ENCODE measurements around the gene TWF1. TPM values are rescaled to one million over a fixed set of nuclear protein-coding genes. Genes with fewer than 3 reads are reported as not detected.

Gene TWF1
- total and polyA plus RNA-seq, 2 experiments from 2014 or later = 31.3 to 52.1 TPM

DNA sequence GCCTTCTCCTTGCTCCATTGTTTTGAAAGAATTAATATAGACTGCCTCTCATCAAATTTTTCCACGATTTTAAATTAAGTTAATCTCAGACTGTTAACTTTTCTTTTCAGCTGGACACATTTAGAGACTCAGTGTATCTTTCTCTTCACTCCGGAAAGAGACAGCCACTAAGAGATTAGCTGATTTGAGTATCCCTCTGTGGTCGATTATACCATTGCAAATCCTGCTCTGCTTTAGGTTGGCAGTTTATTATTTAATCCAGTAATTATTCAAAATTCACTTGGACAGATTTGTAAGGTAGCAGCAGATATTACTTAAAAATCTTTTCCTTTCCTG lies 588 bp upstream of the TWF1 start:
- peaks cover 28% of the 10 kb centered on the region for H3K79me2 ChIP-seq (replicated peaks; ENCODE audit: insufficient read depth)

More for the DNA sequence above, 588 bp upstream of the TWF1 start:
- H2AFZ ChIP-seq = peak overlapping the region; percentile 93; the same call in 1 of the 2 replicates
- H4K20me1 ChIP-seq (replicated peaks; ENCODE audit: insufficient read depth) = no peaks in the 10 kb centered on the region
- H3K4me1 ChIP-seq (ENCODE audit: insufficient read depth) = peaks cover 5% of the 10 kb centered on the region; the same call in 1 of the 2 replicates
- Mint-ChIP-seq H3K36me3 (ENCODE audit: low read depth) (peaks cover 8% of the 10 kb centered on the region), H3K9me3 (no peaks in the 10 kb centered on the region; the same call in 2 of the 3 replicates), H3K27ac (peak overlapping the region; percentile 100), H3K4me3 (peak overlapping the region; percentile 99), H3K4me1 (peaks cover 9% of the 10 kb centered on the region; the same call in 2 of the 3 replicates), H3K27me3 (ENCODE audit: insufficient read depth, low read depth, poor library complexity) (peaks cover 4% of the 10 kb centered on the region)
- ATAC-seq = no peak
- peak overlapping the region; percentile 87 for H3K4me2 ChIP-seq
- H3K9me2 ChIP-seq (ENCODE audit: insufficient read depth) = no peaks in the 10 kb centered on the region
- TF ChIP-seq JUNB (IDR thresholded peaks at IDR 0.05; ENCODE audit: unreplicated experiment) (no peak), ZNF114 (CRISPR knock-in tag; IDR thresholded peaks at IDR 0.05) (no peak), STAT1 (IDR thresholded peaks at IDR 0.05; ENCODE audit: unreplicated experiment) (no peak), EZH2phosphoT487 (IDR thresholded peaks at IDR 0.05; ENCODE audit: unreplicated experiment) (no peak), NANOG (IDR thresholded peaks at IDR 0.05; ENCODE audit: borderline replicate concordance) (no peak), EZH2 (IDR thresholded peaks at IDR 0.05; ENCODE audit: low read depth, unreplicated experiment) (no peak), POLR2AphosphoS5 (IDR thresholded peaks at IDR 0.05; ENCODE audit: low read depth) (no peak), CREB1 (CRISPR knock-in tag; IDR thresholded peaks at IDR 0.05; ENCODE audit: low read depth) (no peak), ZNF331 (CRISPR knock-in tag; IDR thresholded peaks at IDR 0.05; ENCODE audit: low read depth) (no peak)
- TF ChIP-seq, protein P1, sequence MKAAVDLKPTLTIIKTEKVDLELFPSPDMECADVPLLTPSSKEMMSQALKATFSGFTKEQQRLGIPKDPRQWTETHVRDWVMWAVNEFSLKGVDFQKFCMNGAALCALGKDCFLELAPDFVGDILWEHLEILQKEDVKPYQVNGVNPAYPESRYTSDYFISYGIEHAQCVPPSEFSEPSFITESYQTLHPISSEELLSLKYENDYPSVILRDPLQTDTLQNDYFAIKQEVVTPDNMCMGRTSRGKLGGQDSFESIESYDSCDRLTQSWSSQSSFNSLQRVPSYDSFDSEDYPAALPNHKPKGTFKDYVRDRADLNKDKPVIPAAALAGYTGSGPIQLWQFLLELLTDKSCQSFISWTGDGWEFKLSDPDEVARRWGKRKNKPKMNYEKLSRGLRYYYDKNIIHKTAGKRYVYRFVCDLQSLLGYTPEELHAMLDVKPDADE (IDR thresholded peaks at IDR 0.05) = no peak
- TF ChIP-seq, protein P2, sequence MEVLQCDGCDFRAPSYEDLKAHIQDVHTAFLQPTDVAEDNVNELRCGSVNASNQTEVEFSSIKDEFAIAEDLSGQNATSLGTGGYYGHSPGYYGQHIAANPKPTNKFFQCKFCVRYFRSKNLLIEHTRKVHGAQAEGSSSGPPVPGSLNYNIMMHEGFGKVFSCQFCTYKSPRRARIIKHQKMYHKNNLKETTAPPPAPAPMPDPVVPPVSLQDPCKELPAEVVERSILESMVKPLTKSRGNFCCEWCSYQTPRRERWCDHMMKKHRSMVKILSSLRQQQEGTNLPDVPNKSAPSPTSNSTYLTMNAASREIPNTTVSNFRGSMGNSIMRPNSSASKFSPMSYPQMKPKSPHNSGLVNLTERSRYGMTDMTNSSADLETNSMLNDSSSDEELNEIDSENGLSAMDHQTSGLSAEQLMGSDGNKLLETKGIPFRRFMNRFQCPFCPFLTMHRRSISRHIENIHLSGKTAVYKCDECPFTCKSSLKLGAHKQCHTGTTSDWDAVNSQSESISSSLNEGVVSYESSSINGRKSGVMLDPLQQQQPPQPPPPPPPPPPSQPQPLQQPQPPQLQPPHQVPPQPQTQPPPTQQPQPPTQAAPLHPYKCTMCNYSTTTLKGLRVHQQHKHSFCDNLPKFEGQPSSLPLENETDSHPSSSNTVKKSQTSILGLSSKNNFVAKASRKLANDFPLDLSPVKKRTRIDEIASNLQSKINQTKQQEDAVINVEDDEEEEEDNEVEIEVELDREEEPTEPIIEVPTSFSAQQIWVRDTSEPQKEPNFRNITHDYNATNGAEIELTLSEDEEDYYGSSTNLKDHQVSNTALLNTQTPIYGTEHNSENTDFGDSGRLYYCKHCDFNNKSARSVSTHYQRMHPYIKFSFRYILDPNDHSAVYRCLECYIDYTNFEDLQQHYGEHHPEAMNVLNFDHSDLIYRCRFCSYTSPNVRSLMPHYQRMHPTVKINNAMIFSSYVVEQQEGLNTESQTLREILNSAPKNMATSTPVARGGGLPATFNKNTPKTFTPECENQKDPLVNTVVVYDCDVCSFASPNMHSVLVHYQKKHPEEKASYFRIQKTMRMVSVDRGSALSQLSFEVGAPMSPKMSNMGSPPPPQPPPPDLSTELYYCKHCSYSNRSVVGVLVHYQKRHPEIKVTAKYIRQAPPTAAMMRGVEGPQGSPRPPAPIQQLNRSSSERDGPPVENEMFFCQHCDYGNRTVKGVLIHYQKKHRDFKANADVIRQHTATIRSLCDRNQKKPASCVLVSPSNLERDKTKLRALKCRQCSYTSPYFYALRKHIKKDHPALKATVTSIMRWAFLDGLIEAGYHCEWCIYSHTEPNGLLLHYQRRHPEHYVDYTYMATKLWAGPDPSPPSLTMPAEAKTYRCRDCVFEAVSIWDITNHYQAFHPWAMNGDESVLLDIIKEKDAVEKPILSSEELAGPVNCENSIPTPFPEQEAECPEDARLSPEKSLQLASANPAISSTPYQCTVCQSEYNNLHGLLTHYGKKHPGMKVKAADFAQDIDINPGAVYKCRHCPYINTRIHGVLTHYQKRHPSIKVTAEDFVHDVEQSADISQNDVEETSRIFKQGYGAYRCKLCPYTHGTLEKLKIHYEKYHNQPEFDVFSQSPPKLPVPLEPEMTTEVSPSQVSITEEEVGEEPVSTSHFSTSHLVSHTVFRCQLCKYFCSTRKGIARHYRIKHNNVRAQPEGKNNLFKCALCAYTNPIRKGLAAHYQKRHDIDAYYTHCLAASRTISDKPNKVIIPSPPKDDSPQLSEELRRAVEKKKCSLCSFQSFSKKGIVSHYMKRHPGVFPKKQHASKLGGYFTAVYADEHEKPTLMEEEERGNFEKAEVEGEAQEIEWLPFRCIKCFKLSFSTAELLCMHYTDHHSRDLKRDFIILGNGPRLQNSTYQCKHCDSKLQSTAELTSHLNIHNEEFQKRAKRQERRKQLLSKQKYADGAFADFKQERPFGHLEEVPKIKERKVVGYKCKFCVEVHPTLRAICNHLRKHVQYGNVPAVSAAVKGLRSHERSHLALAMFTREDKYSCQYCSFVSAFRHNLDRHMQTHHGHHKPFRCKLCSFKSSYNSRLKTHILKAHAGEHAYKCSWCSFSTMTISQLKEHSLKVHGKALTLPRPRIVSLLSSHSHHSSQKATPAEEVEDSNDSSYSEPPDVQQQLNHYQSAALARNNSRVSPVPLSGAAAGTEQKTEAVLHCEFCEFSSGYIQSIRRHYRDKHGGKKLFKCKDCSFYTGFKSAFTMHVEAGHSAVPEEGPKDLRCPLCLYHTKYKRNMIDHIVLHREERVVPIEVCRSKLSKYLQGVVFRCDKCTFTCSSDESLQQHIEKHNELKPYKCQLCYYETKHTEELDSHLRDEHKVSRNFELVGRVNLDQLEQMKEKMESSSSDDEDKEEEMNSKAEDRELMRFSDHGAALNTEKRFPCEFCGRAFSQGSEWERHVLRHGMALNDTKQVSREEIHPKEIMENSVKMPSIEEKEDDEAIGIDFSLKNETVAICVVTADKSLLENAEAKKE (CRISPR knock-in tag; IDR thresholded peaks at IDR 0.05) = no peak
- TF ChIP-seq, protein P3, sequence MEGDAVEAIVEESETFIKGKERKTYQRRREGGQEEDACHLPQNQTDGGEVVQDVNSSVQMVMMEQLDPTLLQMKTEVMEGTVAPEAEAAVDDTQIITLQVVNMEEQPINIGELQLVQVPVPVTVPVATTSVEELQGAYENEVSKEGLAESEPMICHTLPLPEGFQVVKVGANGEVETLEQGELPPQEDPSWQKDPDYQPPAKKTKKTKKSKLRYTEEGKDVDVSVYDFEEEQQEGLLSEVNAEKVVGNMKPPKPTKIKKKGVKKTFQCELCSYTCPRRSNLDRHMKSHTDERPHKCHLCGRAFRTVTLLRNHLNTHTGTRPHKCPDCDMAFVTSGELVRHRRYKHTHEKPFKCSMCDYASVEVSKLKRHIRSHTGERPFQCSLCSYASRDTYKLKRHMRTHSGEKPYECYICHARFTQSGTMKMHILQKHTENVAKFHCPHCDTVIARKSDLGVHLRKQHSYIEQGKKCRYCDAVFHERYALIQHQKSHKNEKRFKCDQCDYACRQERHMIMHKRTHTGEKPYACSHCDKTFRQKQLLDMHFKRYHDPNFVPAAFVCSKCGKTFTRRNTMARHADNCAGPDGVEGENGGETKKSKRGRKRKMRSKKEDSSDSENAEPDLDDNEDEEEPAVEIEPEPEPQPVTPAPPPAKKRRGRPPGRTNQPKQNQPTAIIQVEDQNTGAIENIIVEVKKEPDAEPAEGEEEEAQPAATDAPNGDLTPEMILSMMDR (conservative IDR thresholded peaks at IDR 0.05; ENCODE audit: low read depth in 2 of 2) = no peak
- TF ChIP-seq, protein P4, sequence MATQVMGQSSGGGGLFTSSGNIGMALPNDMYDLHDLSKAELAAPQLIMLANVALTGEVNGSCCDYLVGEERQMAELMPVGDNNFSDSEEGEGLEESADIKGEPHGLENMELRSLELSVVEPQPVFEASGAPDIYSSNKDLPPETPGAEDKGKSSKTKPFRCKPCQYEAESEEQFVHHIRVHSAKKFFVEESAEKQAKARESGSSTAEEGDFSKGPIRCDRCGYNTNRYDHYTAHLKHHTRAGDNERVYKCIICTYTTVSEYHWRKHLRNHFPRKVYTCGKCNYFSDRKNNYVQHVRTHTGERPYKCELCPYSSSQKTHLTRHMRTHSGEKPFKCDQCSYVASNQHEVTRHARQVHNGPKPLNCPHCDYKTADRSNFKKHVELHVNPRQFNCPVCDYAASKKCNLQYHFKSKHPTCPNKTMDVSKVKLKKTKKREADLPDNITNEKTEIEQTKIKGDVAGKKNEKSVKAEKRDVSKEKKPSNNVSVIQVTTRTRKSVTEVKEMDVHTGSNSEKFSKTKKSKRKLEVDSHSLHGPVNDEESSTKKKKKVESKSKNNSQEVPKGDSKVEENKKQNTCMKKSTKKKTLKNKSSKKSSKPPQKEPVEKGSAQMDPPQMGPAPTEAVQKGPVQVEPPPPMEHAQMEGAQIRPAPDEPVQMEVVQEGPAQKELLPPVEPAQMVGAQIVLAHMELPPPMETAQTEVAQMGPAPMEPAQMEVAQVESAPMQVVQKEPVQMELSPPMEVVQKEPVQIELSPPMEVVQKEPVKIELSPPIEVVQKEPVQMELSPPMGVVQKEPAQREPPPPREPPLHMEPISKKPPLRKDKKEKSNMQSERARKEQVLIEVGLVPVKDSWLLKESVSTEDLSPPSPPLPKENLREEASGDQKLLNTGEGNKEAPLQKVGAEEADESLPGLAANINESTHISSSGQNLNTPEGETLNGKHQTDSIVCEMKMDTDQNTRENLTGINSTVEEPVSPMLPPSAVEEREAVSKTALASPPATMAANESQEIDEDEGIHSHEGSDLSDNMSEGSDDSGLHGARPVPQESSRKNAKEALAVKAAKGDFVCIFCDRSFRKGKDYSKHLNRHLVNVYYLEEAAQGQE (IDR thresholded peaks at IDR 0.05; ENCODE audit: unreplicated experiment) = no peak
- no peaks in the 10 kb centered on the region for H3K27me3 ChIP-seq (ENCODE audit: insufficient read depth)
- DNase-seq (ENCODE audit: low spot score) = no peak
- H3K36me3 ChIP-seq (ENCODE audit: insufficient read depth) = peaks cover 1% of the 10 kb centered on the region
- peak overlapping the region; percentile 95 for H3K27ac ChIP-seq (ENCODE audit: low read depth)
- no peaks in the 10 kb centered on the region; the same call in 1 of the 2 replicates for H3F3A ChIP-seq (replicated peaks; ENCODE audit: low read depth)
- H3K4me3 ChIP-seq = peak overlapping the region; percentile 82
